Type B pancreatic cell (in vitro differentiated cells): ENCODE measurements around the gene ZDBF2. TPM values are rescaled to one million over a fixed set of nuclear protein-coding genes. Genes with fewer than 3 reads are reported as not detected.
"Not testable (repeated sequence)": the region's sequence is repeated elsewhere in the genome, so short reads cannot be mapped to it uniquely, and the experiment has no call there.

ENCODE experiments used
- DNase-seq: peaks from one replicate; pipeline ENCODE4 v3.0.0; 2021; ENCODE audit warnings: mixed read lengths; ENCODE audit not compliant: unreplicated experiment; ENCODE audit errors: extremely low spot score
- H3K27ac Mint-ChIP-seq: 2 replicates; pipeline ENCODE4 v1.8.0; 2021; ENCODE audit warnings: mild to moderate bottlenecking, mixed read lengths
- H3K27me3 Mint-ChIP-seq: 2 replicates; pipeline ENCODE4 v1.8.0; 2021; ENCODE audit warnings: mixed read lengths
- H3K36me3 Mint-ChIP-seq: 2 replicates; pipeline ENCODE4 v1.8.0; 2021; ENCODE audit warnings: mixed read lengths
- H3K4me1 Mint-ChIP-seq: one replicate; pipeline ENCODE4 v1.8.0; 2021; ENCODE audit warnings: mixed read lengths; ENCODE audit not compliant: unreplicated experiment
- H3K4me3 Mint-ChIP-seq: 2 replicates; pipeline ENCODE4 v1.8.0; 2021; ENCODE audit warnings: mild to moderate bottlenecking, mixed read lengths
- H3K9me3 Mint-ChIP-seq: 2 replicates; pipeline ENCODE4 v1.8.0; 2021; ENCODE audit warnings: mixed read lengths
- CTCF ChIP-seq: fragments of 200-600 bp; sonication (generic); conservative IDR thresholded peaks from 2 replicates; pipeline ENCODE4 v1.5.0; 2021; ENCODE audit warnings: antibody characterized with exemption, mild to moderate bottlenecking
- total RNA-seq: library from RNA; stranded (reverse); gene quantifications from 2 replicates; pipeline ENCODE4 v1.2.1, GENCODE V29; 2021; ENCODE audit warnings: low replicate concordance

ZDBF2 gene
- total RNA-seq, 1 donor from 2014 or later = 35.1 TPM

GRCh38 chr2:206289391-206289790, 14.9 kb downstream of the ZDBF2 start:
- no peak for DNase-seq
- TF ChIP-seq CTCF = no peak
- Mint-ChIP-seq H3K9me3 (peaks cover 15% of the 10 kb centered on the region), H3K27me3 (no peaks in the 10 kb centered on the region), H3K27ac (no peak overlapping the region), H3K36me3 (peaks cover 75% of the 10 kb centered on the region), H3K4me3 (no peak overlapping the region), H3K4me1 (no peaks in the 10 kb centered on the region)

- H3K27me3 Mint-ChIP-seq = no peaks in the 10 kb centered on the region
- DNase-seq = no peak
- no peaks in the 10 kb centered on the region for H3K9me3 Mint-ChIP-seq
- no peaks in the 10 kb centered on the region for H3K4me1 Mint-ChIP-seq
- no peak overlapping the region for H3K27ac Mint-ChIP-seq
- no peak for TF ChIP-seq CTCF
- peaks cover 31% of the 10 kb centered on the region for H3K36me3 Mint-ChIP-seq
- H3K4me3 Mint-ChIP-seq = no peak overlapping the region
Measured at GRCh38 chr2:206296128-206296527, 21.7 kb downstream of the ZDBF2 start.

DNA sequence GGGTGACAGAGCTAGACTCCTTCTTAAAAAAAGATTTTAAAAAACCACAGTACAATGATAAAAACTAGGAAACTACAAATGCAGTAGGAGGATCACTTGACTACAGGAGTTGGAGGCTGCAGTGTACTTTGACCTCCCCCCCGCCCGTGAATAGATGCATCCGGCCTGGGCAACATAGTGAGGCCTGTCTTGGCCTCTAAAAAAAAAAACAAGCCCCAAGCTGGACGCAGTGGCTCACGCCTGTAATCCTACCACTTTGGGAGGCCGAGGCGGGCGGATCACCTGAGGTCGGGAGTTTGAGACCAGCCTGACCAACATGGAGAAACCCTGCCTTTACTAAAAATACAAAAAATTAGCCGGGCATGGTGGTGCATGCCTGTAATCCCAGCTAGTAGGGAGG, 25.1 kb downstream of the ZDBF2 start:
- H3K27me3 Mint-ChIP-seq, H3K9me3 Mint-ChIP-seq, DNase-seq, H3K27ac Mint-ChIP-seq, H3K4me3 Mint-ChIP-seq, H3K4me1 Mint-ChIP-seq: not testable (repeated sequence)
- H3K36me3 Mint-ChIP-seq = peaks cover 23% of the 10 kb centered on the region

DNA sequence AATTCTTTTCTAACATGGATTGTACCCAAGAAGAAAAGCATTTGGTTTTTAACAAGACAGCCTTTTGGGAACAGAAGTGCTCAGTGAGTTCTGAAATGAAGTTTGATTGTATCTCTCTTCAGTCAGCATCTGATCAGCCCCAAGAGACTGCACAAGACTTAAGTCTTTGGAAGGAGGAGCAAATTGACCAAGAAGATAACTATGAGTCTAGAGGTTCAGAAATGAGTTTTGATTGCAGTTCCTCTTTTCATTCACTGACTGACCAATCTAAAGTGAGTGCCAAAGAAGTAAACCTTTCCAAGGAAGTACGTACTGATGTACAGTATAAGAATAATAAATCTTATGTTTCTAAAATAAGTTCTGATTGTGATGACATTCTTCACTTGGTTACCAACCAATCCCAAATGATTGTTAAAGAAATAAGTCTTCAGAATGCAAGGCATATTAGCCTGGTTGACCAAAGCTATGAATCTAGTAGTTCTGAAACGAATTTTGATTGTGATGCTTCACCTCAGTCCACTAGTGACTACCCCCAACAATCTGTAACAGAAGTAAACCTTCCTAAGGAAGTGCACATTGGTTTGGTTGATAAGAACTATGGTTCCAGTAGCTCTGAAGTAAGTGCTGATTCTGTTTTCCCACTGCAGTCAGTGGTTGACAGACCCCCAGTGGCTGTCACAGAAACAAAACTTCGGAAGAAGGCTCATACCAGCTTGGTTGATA, 31.2 kb downstream of the ZDBF2 start:
- Mint-ChIP-seq H3K27ac (no peak overlapping the region), H3K27me3 (no peaks in the 10 kb centered on the region), H3K4me1 (no peaks in the 10 kb centered on the region), H3K36me3 (peaks cover 51% of the 10 kb centered on the region), H3K4me3 (no peak overlapping the region), H3K9me3 (peaks cover 13% of the 10 kb centered on the region)
- TF ChIP-seq CTCF = no peak
- DNase-seq = no peak

GRCh38 chr2:206311026-206311425, 36.6 kb downstream of the ZDBF2 start:
- no peak overlapping the region for H3K27ac Mint-ChIP-seq
- no peak overlapping the region for H3K4me3 Mint-ChIP-seq
- peaks cover 13% of the 10 kb centered on the region for H3K9me3 Mint-ChIP-seq
- peaks cover 42% of the 10 kb centered on the region for H3K36me3 Mint-ChIP-seq
- TF ChIP-seq CTCF = no peak
- no peaks in the 10 kb centered on the region for H3K27me3 Mint-ChIP-seq
- DNase-seq = no peak
- no peaks in the 10 kb centered on the region for H3K4me1 Mint-ChIP-seq

DNA sequence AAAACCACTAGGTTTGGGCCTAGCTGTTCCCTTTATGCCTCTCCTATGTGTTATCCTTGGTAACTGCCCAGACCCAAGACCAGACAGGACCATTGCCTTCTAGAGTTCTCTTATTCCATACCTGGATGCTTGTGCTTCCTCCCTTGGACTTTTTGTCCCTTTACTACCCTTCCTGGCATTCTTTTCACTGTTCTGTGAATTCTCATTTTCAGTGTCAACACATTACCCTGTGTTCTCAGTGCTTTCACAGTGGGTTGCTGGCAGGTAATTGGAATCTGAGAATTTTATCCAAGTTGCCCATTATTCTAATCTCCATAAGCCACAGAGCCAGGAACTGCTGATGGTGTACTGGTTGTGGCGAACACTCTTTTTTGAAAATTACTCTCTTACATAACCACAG, 41.7 kb downstream of the ZDBF2 start:
- no peak overlapping the region for H3K27ac Mint-ChIP-seq
- H3K27me3 Mint-ChIP-seq = no peaks in the 10 kb centered on the region
- no peak for TF ChIP-seq CTCF
- no peaks in the 10 kb centered on the region for H3K9me3 Mint-ChIP-seq
- no peak for DNase-seq
- no peak overlapping the region for H3K4me3 Mint-ChIP-seq
- H3K4me1 Mint-ChIP-seq = no peaks in the 10 kb centered on the region
- peaks cover 17% of the 10 kb centered on the region for H3K36me3 Mint-ChIP-seq
